HEK293T (cell line): Measurements from ENCODE around the gene EIF2S1.

Experiments used
- HDGF ChIP-seq: fragments of 450-650 bp; IDR thresholded peaks from 2 replicates; pipeline ENCODE4 v1.6.1; 2017; ENCODE audit warnings: antibody characterized with exemption, borderline replicate concordance
- SUZ12 ChIP-seq: fragments of 450-650 bp; IDR thresholded peaks from 2 replicates; pipeline ENCODE4 v1.6.1; 2016; ENCODE audit warnings: mild to moderate bottlenecking

DNA sequence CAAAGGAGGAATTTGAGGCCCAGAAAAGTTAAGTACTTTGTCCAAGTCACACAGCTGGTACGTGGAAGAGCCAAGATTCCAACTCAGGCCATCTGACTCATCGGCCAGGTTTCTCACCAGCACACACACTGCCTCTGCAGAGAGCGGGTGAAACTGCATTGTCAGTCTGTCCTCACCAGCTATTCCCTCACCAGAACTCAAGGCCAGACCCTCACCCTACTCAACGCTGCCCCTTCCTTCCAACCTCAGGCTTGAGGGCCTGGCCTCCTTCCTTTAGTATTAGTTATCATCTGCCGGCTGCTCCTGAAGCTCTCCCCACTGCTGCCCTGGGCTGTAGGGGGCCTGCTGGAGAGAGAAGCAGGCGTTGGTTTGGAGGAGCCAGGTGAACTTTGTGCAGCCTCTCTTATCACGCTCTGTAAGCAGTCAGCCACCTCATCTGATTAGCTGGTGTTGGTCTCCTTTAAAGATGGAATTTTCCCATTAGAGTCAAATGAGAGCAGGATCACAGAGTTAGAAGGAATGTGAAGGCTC, 68.4 kb downstream of the EIF2S1 start:
- TF ChIP-seq HDGF (no peak), SUZ12 (no peak)
